Epithelial cell of esophagus (primary cell): ENCODE results near the gene HIPK2.

Experiments used
- DNase-seq: peaks from one replicate; pipeline ENCODE4 v3.0.0; 2010; ENCODE audit warnings: low read depth
- H3K4me3 ChIP-seq: 2 replicates; pipeline ENCODE4 v1.5.1; 2011; ENCODE audit warnings: mild to moderate bottlenecking, low read length, control low read depth
- TF ChIP-seq, protein P1 (sequence below): IDR thresholded peaks from 2 replicates; pipeline ENCODE4 v1.5.1; 2011; ENCODE audit warnings: low read depth, mild to moderate bottlenecking, low read length, control low read depth, inconsistent platforms; ENCODE audit not compliant: insufficient read depth; ENCODE audit errors: missing control alignments

HIPK2 gene

DNA sequence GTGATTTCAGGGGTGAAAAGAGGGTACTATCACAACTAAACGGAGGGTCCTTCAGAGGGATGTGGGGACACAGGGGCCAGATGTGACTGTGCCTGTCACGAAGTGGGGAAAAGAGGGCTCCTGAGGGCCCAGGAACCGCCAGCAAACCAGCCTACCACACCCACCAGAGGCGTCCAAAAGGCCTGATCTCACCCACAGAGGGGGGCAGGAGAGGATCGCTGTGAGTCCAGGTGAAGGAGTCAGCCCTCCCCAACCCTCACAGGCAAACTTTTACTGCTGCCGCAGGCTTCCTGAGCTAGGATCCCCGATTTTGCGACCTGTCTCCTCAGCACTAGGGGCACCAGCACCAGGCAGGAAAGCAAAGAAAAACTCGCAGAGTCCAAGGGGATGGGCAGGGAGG lies 64.7 kb downstream of the HIPK2 start:
- DNase-seq: no peak
- TF ChIP-seq, protein P1, sequence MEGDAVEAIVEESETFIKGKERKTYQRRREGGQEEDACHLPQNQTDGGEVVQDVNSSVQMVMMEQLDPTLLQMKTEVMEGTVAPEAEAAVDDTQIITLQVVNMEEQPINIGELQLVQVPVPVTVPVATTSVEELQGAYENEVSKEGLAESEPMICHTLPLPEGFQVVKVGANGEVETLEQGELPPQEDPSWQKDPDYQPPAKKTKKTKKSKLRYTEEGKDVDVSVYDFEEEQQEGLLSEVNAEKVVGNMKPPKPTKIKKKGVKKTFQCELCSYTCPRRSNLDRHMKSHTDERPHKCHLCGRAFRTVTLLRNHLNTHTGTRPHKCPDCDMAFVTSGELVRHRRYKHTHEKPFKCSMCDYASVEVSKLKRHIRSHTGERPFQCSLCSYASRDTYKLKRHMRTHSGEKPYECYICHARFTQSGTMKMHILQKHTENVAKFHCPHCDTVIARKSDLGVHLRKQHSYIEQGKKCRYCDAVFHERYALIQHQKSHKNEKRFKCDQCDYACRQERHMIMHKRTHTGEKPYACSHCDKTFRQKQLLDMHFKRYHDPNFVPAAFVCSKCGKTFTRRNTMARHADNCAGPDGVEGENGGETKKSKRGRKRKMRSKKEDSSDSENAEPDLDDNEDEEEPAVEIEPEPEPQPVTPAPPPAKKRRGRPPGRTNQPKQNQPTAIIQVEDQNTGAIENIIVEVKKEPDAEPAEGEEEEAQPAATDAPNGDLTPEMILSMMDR: no peak

DNA sequence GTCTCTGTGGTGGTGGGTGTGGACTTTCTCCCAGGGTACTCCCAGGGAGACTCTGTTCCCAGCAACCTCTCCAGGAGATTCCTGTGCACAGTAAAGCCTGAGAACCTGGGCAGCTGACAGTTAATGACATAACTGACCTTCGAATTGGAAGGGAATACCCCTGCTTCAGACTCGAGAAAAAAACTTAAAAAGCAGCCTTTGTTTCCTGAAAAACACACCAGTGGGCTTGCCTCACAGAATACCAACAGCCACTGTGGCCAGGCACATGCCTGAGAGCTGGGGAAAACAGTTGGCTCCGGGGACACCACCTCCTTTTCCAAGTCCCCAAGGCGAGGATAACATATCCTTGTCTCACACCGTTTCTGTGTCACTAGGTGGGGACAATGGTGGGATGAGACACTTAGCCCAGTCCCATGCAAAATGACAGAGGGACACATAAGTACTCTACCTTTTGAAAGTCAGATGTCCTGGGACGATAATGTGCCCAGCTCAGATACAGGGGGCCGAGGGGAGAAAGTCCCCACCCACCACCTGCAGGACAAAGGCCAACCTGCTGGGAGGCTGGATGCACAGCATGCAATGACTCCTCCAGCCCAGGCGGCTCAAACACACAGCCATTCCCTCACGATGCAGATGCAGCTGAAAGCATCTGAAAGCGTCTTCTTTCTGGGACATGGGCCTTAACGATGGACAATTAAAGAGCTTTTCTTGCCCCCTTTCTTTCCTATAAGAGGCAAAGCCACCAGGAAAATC lies 65.6 kb downstream of the HIPK2 start:
- no peak for DNase-seq
- TF ChIP-seq, protein P1: no peak
- no peak overlapping the region for H3K4me3 ChIP-seq

More for the DNA sequence above, 64.7 kb downstream of the HIPK2 start:
- H3K4me3 ChIP-seq: no peak overlapping the region

DNA sequence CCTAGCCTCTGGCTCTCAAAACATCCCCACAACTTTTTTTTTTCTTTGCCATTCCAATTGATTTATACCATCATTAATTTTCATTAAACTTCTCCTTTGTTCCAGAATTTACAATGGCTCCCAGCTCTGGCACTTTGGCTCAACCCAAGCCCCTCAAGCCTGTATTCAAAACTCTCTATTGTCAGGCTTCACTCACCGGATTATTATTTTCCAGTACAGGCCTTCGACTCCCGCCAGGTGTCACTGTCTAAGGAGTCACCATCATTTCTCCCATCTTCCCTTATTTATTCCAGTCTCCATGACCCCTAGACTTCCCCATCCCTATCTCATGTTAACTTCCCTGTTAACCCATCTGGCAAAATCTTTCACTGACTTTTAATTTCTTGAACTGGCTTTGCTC lies 67.8 kb downstream of the HIPK2 start:
- no peak overlapping the region for H3K4me3 ChIP-seq
- no peak for DNase-seq
- TF ChIP-seq, protein P1: no peak

DNA sequence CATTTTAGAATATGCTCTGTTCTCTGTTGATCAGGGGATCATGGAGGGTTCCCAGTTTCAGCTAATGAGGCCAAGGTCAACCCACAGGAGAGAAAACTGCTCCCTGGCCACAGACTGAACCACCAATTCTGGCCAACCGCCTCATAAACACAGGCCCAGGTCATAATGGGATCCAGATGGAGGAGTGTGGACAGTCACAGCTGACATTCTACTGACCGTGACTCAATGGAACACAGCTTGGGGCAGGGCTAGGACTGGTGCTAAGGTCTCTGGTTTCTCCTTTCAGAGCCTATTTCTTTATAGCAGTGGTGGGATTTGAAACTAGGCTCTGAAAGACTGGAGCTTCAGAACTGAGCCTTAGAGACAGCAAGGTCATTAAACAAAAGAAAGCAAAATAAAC lies 68.3 kb downstream of the HIPK2 start:
- TF ChIP-seq, protein P1: no peak
- no peak overlapping the region for H3K4me3 ChIP-seq
- no peak for DNase-seq

DNA sequence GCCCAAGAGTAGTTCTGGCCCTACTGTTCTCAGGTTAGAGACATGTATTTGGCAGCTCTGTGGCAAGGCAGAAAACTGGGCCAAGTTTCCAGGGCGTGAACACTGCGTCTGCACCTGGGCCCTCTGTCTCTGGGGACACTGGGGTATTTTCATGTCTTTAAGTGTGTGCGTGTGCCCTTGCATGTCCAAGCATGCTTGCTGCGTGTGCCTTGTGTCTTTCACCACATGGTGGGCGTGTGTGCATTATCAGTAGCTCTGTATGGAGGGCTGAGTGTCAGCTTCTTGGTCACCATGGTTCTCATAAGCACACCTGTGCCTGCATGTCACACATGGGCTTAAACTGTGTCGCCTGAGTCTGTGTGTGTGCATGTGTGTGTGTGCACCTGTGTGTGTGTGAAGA lies 69.3 kb downstream of the HIPK2 start:
- no peak for DNase-seq
- TF ChIP-seq, protein P1: no peak
- no peak overlapping the region for H3K4me3 ChIP-seq

DNA sequence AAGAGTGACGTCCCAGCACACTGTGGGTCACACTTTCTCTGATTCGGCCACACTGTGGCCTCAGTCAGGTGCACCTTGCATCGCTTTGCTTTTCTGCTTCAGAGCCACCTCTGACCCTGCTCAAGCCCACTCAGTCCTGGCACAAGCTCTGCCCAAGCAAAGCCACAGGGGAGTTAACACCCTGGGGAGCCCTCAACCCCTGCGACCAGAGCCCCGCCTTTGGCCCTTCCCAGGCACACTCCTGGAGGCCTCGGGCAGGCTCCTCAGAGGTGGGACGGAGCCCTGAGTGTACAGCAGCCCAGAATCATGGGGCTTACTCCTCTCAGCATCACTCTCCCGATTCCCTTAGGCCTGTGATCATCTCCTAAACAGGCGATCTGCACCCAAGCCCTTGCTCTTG lies 71.0 kb downstream of the HIPK2 start:
- TF ChIP-seq, protein P1: no peak
- DNase-seq: no peak
- no peak overlapping the region for H3K4me3 ChIP-seq

DNA sequence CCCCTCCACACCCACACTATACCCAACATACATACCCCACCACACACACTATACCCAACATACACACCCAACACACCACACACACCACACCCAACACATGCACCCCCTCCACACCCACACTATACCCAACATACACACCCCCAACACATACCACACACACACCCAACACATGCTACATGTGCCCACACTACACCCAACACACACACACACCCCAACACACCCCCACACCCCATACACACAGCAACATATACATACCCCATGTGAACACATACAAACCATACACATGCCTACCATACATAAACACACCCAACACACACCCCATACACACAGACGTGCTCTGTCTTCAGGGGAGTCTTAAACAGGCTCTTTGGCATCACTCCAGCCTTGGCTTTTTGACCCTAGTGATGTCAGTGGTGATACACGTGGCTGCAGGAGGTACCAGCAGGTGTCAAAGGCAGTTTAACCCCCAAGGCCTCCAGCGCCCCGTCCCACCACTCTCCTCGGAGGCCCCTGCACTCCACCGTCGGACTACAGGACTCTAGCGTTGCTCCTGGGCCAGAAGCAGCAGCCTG lies 73.4 kb downstream of the HIPK2 start:
- TF ChIP-seq, protein P1: no peak
- no peak for DNase-seq
- no peak overlapping the region for H3K4me3 ChIP-seq
